Endothelial cell (in vitro differentiated cells): Measurements from ENCODE around the gene UBASH3A. TPM values are rescaled to one million over a fixed set of nuclear protein-coding genes. Genes with fewer than 3 reads are reported as not detected.

ENCODE experiments used
- DNase-seq: peaks from one replicate; pipeline ENCODE4 v3.0.0; 2021; ENCODE audit warnings: low spot score
- H3K27ac Mint-ChIP-seq: one replicate; pipeline ENCODE4 v1.8.0; 2021; ENCODE audit warnings: mixed read lengths, inconsistent platforms; ENCODE audit not compliant: unreplicated experiment
- H3K27me3 Mint-ChIP-seq: one replicate; pipeline ENCODE4 v1.8.0; 2021; ENCODE audit warnings: mild to moderate bottlenecking, moderate library complexity, mixed read lengths, inconsistent platforms; ENCODE audit not compliant: unreplicated experiment
- H3K36me3 Mint-ChIP-seq: one replicate; pipeline ENCODE4 v1.8.0; 2021; ENCODE audit warnings: mild to moderate bottlenecking, low read depth, mixed read lengths, inconsistent platforms; ENCODE audit not compliant: unreplicated experiment
- H3K4me1 Mint-ChIP-seq: one replicate; pipeline ENCODE4 v1.8.0; 2021; ENCODE audit warnings: mild to moderate bottlenecking, mixed read lengths, inconsistent platforms; ENCODE audit not compliant: unreplicated experiment
- H3K4me3 Mint-ChIP-seq: one replicate; pipeline ENCODE4 v1.8.0; 2021; ENCODE audit warnings: mild to moderate bottlenecking, mixed read lengths, inconsistent platforms; ENCODE audit not compliant: unreplicated experiment
- H3K9me3 Mint-ChIP-seq: one replicate; pipeline ENCODE4 v1.8.0; 2021; ENCODE audit warnings: mixed read lengths, inconsistent platforms; ENCODE audit not compliant: unreplicated experiment
- long read RNA-seq: library from polyadenylated mRNA; unstranded; transcript quantifications from one replicate; pipeline ENCODE4 v2.0.0, GENCODE V29; 2020; ENCODE audit not compliant: unreplicated experiment
- total RNA-seq: library from RNA; stranded (reverse); fragmentation: NEBNext Ultra II Directional; extraction: Animal tissue kit (Norgen Biotek cat#: 25700); gene quantifications from one replicate; pipeline ENCODE4 v1.2.1, GENCODE V29; 2021; ENCODE audit not compliant: unreplicated experiment
- TF ChIP-seq, protein P1 (sequence below): fragments of 200-600 bp; sonication (generic); IDR thresholded peaks from one replicate; pipeline ENCODE4 v1.5.0; 2021; ENCODE audit warnings: antibody characterized with exemption; ENCODE audit not compliant: unreplicated experiment

UBASH3A gene
- not detected for total RNA-seq
- long read RNA-seq: 0 reads

- no peak within 1 kb of the TSS for H3K4me3 Mint-ChIP-seq
- TF ChIP-seq, protein P1, sequence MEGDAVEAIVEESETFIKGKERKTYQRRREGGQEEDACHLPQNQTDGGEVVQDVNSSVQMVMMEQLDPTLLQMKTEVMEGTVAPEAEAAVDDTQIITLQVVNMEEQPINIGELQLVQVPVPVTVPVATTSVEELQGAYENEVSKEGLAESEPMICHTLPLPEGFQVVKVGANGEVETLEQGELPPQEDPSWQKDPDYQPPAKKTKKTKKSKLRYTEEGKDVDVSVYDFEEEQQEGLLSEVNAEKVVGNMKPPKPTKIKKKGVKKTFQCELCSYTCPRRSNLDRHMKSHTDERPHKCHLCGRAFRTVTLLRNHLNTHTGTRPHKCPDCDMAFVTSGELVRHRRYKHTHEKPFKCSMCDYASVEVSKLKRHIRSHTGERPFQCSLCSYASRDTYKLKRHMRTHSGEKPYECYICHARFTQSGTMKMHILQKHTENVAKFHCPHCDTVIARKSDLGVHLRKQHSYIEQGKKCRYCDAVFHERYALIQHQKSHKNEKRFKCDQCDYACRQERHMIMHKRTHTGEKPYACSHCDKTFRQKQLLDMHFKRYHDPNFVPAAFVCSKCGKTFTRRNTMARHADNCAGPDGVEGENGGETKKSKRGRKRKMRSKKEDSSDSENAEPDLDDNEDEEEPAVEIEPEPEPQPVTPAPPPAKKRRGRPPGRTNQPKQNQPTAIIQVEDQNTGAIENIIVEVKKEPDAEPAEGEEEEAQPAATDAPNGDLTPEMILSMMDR: no peak
- peaks cover 5% of the 10 kb centered on the region for H3K36me3 Mint-ChIP-seq
- no peak within 1 kb of the TSS for H3K27ac Mint-ChIP-seq
- DNase-seq: no peak
- H3K4me1 Mint-ChIP-seq: peaks cover under 1% of the 10 kb centered on the region
- H3K27me3 Mint-ChIP-seq: peaks cover 4% of the 10 kb centered on the region
- no peaks in the 10 kb centered on the region for H3K9me3 Mint-ChIP-seq
Measured at GRCh38 chr21:42403611-42404231, at the start of gene UBASH3A. UBASH3A (plus strand) TSS chr21:42403902; CDS start chr21:42403946, 44 bp downstream.

GRCh38 chr21:42356046-42356445 is 47.7 kb upstream of the UBASH3A start:
- H3K9me3 Mint-ChIP-seq: peaks cover 5% of the 10 kb centered on the region
- H3K27ac Mint-ChIP-seq: no peak overlapping the region

DNA sequence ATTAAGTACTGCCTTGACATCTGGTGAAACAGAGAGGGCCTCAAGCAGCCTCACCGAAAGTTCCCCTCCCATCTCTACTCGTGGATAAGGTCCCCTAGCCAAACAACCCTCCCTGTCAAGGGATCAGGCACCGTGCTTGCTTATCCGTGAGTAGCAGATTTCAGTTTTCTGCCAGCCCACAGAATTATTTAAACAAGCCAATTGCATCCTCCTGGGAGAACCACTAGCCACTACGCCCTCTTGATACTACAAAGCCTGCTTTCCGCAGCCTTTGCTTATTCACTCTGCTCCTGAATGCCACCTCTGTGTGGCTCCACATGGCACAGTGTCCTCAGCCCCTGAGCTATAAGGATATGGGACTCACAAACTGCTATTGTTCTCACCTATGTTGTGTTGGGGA is 47.1 kb upstream of the UBASH3A start:
- peaks cover 10% of the 10 kb centered on the region for H3K36me3 Mint-ChIP-seq
- H3K27me3 Mint-ChIP-seq: peaks cover 4% of the 10 kb centered on the region
- DNase-seq: no peak
- H3K27ac Mint-ChIP-seq: no peak overlapping the region
- peaks cover 6% of the 10 kb centered on the region for H3K4me1 Mint-ChIP-seq
- no peak overlapping the region for H3K4me3 Mint-ChIP-seq
- H3K9me3 Mint-ChIP-seq: peaks cover 5% of the 10 kb centered on the region
- TF ChIP-seq, protein P1: no peak

More at GRCh38 chr21:42356046-42356445, 47.7 kb upstream of the UBASH3A start:
- Mint-ChIP-seq H3K36me3 (peaks cover 10% of the 10 kb centered on the region), H3K4me3 (no peak overlapping the region), H3K27me3 (peaks cover 4% of the 10 kb centered on the region), H3K4me1 (peaks cover 6% of the 10 kb centered on the region)
- no peak for DNase-seq
- TF ChIP-seq, protein P1: no peak

DNA sequence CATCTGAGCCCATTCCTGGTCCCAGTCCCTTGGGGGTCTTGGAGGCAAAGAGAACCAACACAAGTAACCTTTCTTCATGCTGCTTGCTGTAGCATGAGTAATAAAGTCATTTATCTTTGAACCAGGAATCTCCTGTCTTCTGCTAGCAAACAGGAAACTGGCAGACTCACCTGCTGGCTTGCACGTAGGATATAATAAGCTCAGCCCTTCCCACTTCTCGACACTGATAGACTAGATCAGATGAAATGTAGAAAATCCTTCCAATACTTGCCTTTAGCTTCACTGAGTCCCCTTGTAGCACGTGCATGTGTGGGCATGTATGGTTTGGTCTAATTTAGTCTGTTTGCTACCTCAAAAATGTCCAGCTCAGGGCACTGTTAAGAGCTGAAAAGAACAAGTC is 46.4 kb upstream of the UBASH3A start:
- H3K4me1 Mint-ChIP-seq: peaks cover 6% of the 10 kb centered on the region
- H3K4me3 Mint-ChIP-seq: no peak overlapping the region
- peaks cover 5% of the 10 kb centered on the region for H3K9me3 Mint-ChIP-seq
- DNase-seq: no peak
- TF ChIP-seq, protein P1: no peak
- peak overlapping the region; percentile 9 for H3K27ac Mint-ChIP-seq
- peaks cover 4% of the 10 kb centered on the region for H3K27me3 Mint-ChIP-seq
- H3K36me3 Mint-ChIP-seq: peaks cover 10% of the 10 kb centered on the region

GRCh38 chr21:42358261-42358660 is 45.4 kb upstream of the UBASH3A start:
- Mint-ChIP-seq H3K27me3 (peaks cover 2% of the 10 kb centered on the region), H3K4me1 (peaks cover 4% of the 10 kb centered on the region), H3K4me3 (no peak overlapping the region), H3K9me3 (peaks cover 5% of the 10 kb centered on the region), H3K27ac (no peak overlapping the region), H3K36me3 (peaks cover 10% of the 10 kb centered on the region)
- no peak for DNase-seq
- TF ChIP-seq, protein P1: no peak
